ENCODE results near the gene IAH1. TPM values are rescaled to one million over a fixed set of nuclear protein-coding genes. Genes with fewer than 3 reads are reported as not detected.

Gene IAH1, protein sequence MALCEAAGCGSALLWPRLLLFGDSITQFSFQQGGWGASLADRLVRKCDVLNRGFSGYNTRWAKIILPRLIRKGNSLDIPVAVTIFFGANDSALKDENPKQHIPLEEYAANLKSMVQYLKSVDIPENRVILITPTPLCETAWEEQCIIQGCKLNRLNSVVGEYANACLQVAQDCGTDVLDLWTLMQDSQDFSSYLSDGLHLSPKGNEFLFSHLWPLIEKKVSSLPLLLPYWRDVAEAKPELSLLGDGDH
- total RNA-seq: 10 to 100 TPM; 48.1 to 61.3 TPM

DNA sequence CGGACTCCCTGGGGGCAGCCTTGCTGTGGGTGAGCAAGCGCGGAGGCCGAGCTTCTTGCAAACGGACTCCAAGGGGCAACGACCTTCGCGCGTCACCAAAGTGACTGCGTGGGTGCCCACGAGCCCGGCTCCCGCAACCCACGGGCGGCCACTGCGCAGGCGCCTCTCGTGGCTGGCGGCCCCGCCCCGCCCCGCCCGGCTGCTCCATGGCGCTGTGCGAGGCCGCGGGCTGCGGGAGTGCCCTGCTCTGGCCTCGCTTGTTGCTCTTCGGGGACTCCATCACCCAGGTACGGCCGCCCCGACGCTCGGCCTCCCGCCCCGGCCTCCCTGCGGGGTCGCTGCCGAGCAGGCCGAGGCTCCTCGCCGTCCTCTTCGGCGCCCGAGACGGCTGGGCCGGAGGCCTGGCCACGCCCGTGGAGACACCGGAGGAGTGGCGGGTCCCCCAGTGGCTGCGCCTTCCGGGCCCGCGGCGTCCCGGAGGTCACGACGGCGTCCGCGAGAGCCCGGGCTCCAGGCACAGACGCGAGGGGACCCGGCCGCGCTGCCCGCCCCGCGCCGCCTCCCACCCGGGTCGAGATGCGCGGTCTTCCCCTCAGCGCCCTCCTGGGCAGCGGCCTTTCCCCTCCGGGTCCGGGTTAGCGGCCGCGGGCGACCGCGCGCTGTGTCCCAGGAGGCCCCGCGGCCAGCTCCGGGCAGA lies at the start of gene IAH1:
Gene IAH1, plus strand, starts transcription at position 191 of the 697 bp plus-strand sequence. Its CDS starts 16 bp downstream, at position 207.
- peak; percentile 39 for DNase-seq (ENCODE audit: low spot score)
- WGBS: 0% methylated on average over 34 of the region's 91 CpGs

DNA sequence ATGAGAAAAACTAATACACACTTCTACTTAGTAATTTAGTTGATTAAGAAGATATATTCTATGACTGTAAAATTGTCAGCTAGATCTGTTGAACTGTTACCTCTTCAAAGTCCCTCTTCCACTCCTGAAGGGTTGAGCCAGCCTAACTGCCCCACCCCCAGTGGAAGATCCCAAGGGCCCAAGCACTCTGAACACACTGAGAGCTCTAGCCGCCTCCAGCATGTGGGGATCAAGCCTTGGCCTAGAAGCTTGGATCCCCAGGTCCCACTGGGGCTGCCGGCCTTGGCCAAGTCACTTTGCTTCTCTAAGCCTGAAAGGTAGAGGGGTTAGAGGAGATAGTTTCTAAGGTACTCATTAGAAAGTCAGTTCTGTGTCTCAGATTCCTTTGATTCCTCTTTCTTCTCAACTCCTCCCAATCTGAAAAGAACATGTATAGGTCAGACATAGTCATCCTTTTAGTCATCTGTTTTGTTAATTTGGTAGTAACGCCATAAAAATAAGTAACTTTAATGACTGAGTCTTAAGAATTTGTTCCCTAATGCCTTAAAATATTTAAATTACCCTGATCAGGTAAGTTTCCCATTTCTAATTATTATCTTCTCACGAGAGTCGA lies 45.3 kb upstream of the IAH1 start:
- no peaks in the 10 kb centered on the region for H3K4me1 ChIP-seq (replicated peaks)
- DNase-seq (ENCODE audit: low spot score): no peak
- no peak overlapping the region for H3K27ac ChIP-seq
- no peaks in the 10 kb centered on the region for H3K36me3 ChIP-seq
- H3K9me3 ChIP-seq: no peaks in the 10 kb centered on the region
- no peak overlapping the region for H3K4me3 ChIP-seq
- H3K27me3 ChIP-seq (replicated peaks; ENCODE audit: insufficient read depth): no peaks in the 10 kb centered on the region
- TF ChIP-seq POLR2AphosphoS5 (IDR thresholded peaks at IDR 0.05) (no peak), CTCF (IDR thresholded peaks at IDR 0.05) (no peak), POLR2A (IDR thresholded peaks at IDR 0.05) (no peak)
- 84% methylated on average over 5 of the region's 5 CpGs for WGBS
- intact Hi-C loops (cut with DNase I): no loop called here

More for the DNA sequence above, at the start of gene IAH1:
- peak in 2 of 4 experiments; percentile 12 to 15 for TF ChIP-seq CTCF (IDR thresholded peaks at IDR 0.05)
- no peak for TF ChIP-seq POLR2AphosphoS5 (IDR thresholded peaks at IDR 0.05)
- TF ChIP-seq POLR2A (IDR thresholded peaks at IDR 0.05): peak; percentile 63
- H3K4me3 ChIP-seq: peak within 1 kb of the TSS; percentile 78 to 82
- no peaks in the 10 kb centered on the region for H3K9me3 ChIP-seq
- H3K36me3 ChIP-seq: no peaks in the 10 kb centered on the region
- intact Hi-C loops (cut with DNase I): loop anchor here (5.0 kb wide), 2 partner anchors 83 to 158 kb away; partner anchors contain the start of genes ADAM17 and YWHAQ
- H3K4me1 ChIP-seq (replicated peaks): no peaks in the 10 kb centered on the region
- H3K27me3 ChIP-seq (replicated peaks; ENCODE audit: insufficient read depth): no peaks in the 10 kb centered on the region
- peak within 1 kb of the TSS; percentile 81 to 83 for H3K27ac ChIP-seq

DNA sequence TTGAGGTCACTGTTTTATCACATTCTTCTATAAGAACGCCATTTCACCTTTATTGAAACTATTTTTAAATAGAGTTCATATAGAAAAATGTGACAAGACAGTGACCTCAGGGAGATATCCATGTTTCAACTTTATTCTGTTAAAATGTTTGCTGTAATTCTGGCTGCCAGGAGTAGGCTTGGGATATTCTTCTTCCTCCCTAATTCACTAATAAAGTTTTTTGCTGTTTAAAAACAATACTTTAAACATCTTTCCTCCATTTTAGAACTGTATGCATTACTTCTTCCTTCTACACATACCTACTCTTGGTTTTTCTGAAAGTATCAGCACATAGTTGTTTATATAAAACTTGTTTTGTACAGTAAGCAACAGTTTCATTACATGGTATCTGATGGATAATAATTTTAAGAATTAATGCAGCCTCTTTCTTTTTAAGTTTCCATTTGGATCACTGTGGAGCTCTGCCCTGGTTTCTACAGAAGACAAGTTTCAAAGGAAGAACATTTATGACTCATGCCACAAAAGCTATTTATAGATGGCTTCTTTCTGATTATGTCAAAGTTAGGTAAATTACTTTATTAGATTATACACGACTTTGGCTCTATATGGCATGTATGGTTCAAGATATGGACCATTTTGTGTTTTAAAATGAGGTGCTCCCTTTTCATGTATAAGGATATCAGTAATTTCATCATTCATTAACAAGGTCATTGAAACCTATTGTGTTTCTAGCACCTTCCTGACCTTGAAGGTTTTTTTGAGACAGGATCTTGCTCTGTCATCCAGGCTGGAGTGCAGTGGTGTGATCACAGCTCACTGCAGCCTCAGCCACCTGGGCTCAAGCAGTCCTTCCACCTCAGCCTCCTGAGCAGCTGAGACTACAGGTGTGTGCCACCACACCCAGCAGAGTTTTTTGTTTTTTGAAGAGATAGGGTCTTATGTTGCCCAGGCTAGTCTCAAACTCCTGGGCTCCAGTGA lies 43.7 kb upstream of the IAH1 start:
- no peak for DNase-seq (ENCODE audit: low spot score)
- no peak overlapping the region for H3K27ac ChIP-seq
- intact Hi-C loops (cut with DNase I): no loop called here
- H3K4me1 ChIP-seq (replicated peaks): no peaks in the 10 kb centered on the region
- no peaks in the 10 kb centered on the region for H3K27me3 ChIP-seq (replicated peaks; ENCODE audit: insufficient read depth)
- H3K36me3 ChIP-seq: peaks cover 0 to 7% of the 10 kb centered on the region in 2 donors
- H3K4me3 ChIP-seq: no peak overlapping the region
- WGBS: 61% methylated on average over 2 of the region's 2 CpGs
- no peaks in the 10 kb centered on the region for H3K9me3 ChIP-seq
- TF ChIP-seq POLR2A (IDR thresholded peaks at IDR 0.05): no peak
- no peak for TF ChIP-seq CTCF (IDR thresholded peaks at IDR 0.05)
- no peak for TF ChIP-seq POLR2AphosphoS5 (IDR thresholded peaks at IDR 0.05)

DNA sequence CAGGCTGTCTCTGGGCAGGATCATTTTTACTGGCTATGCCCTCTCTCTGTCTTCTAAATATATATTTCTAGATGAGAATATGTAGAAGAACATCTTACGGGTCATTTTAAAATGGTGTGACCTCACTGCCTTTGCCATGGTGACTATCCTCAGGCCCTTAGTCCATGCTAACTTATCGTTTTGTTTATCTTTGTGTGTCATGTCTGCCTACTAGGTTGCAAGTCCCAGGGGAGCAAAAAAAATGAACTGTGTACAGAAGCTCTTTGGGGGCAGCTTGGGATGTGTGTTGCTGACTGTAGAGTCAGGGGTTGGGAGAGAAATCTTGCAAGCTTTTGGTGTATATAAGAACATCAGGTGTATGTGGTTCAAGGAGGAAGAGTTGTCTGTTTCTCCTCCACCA lies 39.9 kb upstream of the IAH1 start:
- peaks cover 0 to 7% of the 10 kb centered on the region in 2 donors for H3K36me3 ChIP-seq
- 68% methylated on average over 2 of the region's 2 CpGs for WGBS
- no peak for DNase-seq (ENCODE audit: low spot score)
- no peak overlapping the region for H3K4me3 ChIP-seq
- no peaks in the 10 kb centered on the region for H3K27me3 ChIP-seq (replicated peaks; ENCODE audit: insufficient read depth)
- intact Hi-C loops (cut with DNase I): no loop called here
- H3K27ac ChIP-seq: no peak overlapping the region
- H3K4me1 ChIP-seq (replicated peaks): no peaks in the 10 kb centered on the region
- H3K9me3 ChIP-seq: no peaks in the 10 kb centered on the region
- TF ChIP-seq POLR2A (IDR thresholded peaks at IDR 0.05) (no peak), POLR2AphosphoS5 (IDR thresholded peaks at IDR 0.05) (no peak), CTCF (IDR thresholded peaks at IDR 0.05) (no peak)

Data from prostate gland (tissue), 2 donors.